Fibroblast of villous mesenchyme (primary cell): Measurements from ENCODE around the gene CACNA1B. TPM values are rescaled to one million over a fixed set of nuclear protein-coding genes. Genes with fewer than 3 reads are reported as not detected.

ENCODE experiments used
- DNase-seq: peaks from one replicate; pipeline ENCODE4 v3.0.0-alpha.2; 2010; ENCODE audit warnings: low read depth
- H3K4me3 ChIP-seq: 2 replicates; pipeline ENCODE4 v1.5.1; 2011; ENCODE audit warnings: low read depth, mild to moderate bottlenecking, low read length
- total RNA-seq: library from RNA; depleted of rRNA; stranded (reverse); fragments of >200 nt; gene quantifications from 2 replicates; pipeline ENCODE4 v1.2.3, GENCODE V29; 2012
- TF ChIP-seq, protein P1 (sequence below): IDR thresholded peaks from 2 replicates; pipeline ENCODE4 v1.5.1; 2012; ENCODE audit warnings: low read depth, mild to moderate bottlenecking, low read length; ENCODE audit not compliant: insufficient read depth

The CACNA1B gene
- total RNA-seq, 1 donor = 0.43 TPM

DNA sequence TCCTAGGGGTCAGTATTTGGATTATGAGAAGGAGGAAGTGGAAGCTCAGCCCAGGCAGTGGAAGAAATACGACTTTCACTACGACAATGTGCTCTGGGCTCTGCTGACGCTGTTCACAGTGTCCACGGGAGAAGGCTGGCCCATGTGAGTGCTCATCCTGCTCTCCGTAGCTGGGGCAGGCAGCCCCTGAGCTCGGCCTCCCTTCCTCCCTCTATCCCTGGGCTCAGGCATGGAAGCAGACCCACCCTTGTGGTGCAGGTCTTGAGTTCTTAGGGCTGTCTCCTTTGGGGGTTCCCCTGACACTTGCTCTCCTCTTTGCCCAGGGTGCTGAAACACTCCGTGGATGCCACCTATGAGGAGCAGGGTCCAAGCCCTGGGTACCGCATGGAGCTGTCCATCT, 180.1 kb downstream of the CACNA1B start:
- H3K4me3 ChIP-seq = no peak overlapping the region
- TF ChIP-seq, protein P1, sequence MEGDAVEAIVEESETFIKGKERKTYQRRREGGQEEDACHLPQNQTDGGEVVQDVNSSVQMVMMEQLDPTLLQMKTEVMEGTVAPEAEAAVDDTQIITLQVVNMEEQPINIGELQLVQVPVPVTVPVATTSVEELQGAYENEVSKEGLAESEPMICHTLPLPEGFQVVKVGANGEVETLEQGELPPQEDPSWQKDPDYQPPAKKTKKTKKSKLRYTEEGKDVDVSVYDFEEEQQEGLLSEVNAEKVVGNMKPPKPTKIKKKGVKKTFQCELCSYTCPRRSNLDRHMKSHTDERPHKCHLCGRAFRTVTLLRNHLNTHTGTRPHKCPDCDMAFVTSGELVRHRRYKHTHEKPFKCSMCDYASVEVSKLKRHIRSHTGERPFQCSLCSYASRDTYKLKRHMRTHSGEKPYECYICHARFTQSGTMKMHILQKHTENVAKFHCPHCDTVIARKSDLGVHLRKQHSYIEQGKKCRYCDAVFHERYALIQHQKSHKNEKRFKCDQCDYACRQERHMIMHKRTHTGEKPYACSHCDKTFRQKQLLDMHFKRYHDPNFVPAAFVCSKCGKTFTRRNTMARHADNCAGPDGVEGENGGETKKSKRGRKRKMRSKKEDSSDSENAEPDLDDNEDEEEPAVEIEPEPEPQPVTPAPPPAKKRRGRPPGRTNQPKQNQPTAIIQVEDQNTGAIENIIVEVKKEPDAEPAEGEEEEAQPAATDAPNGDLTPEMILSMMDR = no peak
- DNase-seq = no peak

DNA sequence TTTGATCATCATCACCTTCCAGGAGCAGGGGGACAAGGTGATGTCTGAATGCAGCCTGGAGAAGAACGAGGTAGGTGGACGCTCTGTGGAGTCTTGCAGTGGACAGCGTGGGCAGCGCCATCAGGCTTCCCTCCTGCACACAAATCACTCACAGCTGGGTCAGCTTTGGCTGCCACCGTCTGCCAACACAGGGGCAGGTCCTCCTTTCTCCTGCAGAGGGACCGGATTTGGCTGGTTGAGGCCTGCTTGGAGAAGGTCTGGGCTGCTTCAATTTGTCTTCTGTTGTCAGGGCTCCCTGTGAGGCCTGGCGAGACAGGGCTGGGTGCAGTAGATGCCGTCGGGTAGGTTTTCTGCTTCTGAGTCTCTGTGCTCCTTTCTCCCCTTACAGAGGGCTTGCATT, 180.6 kb downstream of the CACNA1B start:
- no peak overlapping the region for H3K4me3 ChIP-seq
- no peak for DNase-seq
- TF ChIP-seq, protein P1 = no peak

DNA sequence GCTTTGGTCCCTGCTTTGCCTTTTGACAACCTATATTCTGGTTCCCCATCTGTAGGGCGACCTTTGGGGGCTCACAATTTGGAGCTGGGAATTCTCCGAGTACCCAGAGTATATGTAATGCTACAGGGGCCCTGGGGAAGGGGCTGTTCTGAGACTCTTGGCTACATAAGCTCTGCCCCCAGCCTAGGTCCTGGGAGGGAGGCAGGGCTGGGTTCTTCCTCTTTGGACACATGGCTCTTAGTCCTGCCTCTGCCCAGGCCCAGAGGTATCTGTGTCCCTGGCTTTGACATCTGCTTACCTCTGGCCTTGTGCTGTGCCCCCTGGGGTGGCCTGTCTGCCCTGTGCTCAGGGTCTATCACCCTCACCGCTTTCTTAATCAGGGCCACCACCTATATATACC, 181.6 kb downstream of the CACNA1B start:
- DNase-seq = no peak
- TF ChIP-seq, protein P1 = no peak
- no peak overlapping the region for H3K4me3 ChIP-seq

DNA sequence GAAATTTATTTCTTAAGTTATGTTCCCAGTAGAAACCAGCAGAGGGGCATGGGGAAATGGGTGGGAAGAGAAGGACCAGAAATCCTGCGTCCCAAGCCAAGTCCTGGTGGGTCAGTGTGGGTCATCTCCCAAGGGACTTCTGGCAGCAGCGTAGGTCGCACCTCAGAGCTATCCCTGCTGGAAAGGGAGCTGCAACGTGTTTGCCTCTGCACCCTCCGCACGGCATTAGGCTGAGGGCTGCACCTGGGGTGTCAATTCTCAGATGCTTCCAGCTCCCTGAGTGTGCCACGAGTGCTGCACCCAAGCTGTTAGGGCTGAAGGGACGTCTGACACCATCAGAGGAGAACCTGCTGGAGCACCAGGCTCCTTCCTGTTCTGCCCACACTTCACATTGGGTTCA, 182.8 kb downstream of the CACNA1B start:
- no peak for DNase-seq
- TF ChIP-seq, protein P1 = no peak
- H3K4me3 ChIP-seq = no peak overlapping the region

DNA sequence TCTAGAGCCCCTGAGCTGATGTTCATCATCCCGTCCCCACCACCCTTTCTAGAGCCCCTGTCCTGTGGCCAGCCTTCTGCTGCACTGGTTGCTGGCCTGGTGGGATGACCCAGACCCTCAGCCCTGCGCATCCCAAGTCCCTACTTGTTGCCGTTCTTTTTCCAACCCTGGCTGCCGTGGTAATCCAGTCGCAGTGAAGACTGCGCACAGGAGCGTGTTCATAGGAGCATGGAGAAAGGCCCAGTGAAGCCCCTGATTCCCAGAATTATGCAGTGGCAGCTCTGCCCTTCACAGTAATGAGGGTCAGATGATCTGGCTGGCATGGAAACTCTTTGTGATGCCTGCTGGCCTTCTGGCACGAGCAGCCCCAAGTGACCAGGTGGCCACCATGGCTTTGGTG, 183.3 kb downstream of the CACNA1B start:
- TF ChIP-seq, protein P1 = no peak
- DNase-seq = no peak
- no peak overlapping the region for H3K4me3 ChIP-seq

DNA sequence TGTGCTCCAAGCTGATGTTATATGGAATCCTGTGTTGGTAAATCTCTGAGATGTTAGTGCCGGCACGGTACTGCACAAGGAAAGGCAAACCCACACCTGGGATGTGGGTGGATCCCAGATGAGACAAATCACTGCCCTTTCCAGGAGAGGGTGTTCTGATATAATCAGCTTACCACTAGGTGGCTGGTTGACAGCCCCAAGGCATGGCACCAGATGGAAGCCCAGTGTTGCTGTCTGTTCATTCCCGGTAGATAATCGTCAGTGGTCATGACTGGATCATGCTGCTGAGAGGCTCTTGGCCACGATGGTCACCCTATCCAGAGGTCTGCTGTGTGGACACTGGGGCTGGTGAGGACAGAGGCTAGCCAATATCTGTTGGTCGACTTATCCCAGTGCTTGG, 184.0 kb downstream of the CACNA1B start:
- TF ChIP-seq, protein P1 = no peak
- H3K4me3 ChIP-seq = no peak overlapping the region
- DNase-seq = no peak

DNA sequence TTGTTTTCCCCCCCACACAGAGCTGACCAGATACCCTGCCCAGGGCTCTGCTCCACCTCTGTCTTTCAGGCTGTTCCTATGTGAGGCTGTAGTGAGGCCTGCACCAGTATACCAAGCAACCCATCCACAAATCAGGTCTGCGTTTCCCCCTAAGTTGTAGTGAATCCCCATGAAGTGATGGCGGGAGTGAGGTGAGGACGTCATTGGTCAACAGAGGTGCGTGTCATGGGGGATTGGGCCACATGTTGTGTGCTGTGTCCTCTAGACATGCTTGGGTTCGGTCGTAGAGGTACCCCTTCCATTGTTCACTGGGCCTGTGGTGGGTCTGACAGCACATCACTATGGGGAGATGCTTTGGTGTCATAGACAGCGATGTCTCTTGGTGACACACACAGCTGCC, 184.6 kb downstream of the CACNA1B start:
- TF ChIP-seq, protein P1 = no peak
- no peak overlapping the region for H3K4me3 ChIP-seq

More for the DNA sequence above, 184.6 kb downstream of the CACNA1B start:
- no peak for DNase-seq
